ENCODE data around the gene UBTD1.

The UBTD1 gene

GRCh38 chr10:97482381-97482780 lies 16.3 kb upstream of the UBTD1 start:
- TF ChIP-seq, protein P1, sequence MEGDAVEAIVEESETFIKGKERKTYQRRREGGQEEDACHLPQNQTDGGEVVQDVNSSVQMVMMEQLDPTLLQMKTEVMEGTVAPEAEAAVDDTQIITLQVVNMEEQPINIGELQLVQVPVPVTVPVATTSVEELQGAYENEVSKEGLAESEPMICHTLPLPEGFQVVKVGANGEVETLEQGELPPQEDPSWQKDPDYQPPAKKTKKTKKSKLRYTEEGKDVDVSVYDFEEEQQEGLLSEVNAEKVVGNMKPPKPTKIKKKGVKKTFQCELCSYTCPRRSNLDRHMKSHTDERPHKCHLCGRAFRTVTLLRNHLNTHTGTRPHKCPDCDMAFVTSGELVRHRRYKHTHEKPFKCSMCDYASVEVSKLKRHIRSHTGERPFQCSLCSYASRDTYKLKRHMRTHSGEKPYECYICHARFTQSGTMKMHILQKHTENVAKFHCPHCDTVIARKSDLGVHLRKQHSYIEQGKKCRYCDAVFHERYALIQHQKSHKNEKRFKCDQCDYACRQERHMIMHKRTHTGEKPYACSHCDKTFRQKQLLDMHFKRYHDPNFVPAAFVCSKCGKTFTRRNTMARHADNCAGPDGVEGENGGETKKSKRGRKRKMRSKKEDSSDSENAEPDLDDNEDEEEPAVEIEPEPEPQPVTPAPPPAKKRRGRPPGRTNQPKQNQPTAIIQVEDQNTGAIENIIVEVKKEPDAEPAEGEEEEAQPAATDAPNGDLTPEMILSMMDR (conservative IDR thresholded peaks at IDR 0.05; ENCODE audit: low read depth, low read length), result no peak
- no peak overlapping the region for H3K4me3 ChIP-seq (ENCODE audit: low read length)
- no peak for DNase-seq (ENCODE audit: low read depth)

GRCh38 chr10:97483506-97483905 lies 15.2 kb upstream of the UBTD1 start:
- no peak overlapping the region for H3K4me3 ChIP-seq (ENCODE audit: low read length)
- TF ChIP-seq, protein P1 (conservative IDR thresholded peaks at IDR 0.05; ENCODE audit: low read depth, low read length), result no peak
- no peak for DNase-seq (ENCODE audit: low read depth)

DNA sequence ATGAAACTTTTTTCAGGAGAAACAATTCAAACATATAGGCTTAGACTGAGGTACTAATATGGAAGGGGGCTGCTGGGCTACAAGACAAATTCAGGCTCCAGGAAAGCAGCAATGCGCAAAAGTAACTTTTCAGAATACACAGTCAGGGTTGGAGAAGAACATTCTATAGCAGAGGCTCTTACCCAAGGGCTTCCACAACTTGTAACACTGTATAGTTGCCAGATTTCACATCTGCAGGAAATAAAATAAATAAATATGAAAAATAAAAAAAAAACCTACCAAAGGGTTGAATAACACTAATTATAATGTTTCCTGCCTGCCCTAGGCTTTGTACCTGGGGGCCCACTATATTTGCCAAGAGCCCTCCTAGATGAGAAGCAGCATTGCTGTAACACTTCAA lies 14.8 kb upstream of the UBTD1 start:
- no peak overlapping the region for H3K4me3 ChIP-seq (ENCODE audit: low read length)
- no peak for DNase-seq (ENCODE audit: low read depth)
- TF ChIP-seq, protein P1 (conservative IDR thresholded peaks at IDR 0.05; ENCODE audit: low read depth, low read length), result no peak

GRCh38 chr10:97485647-97486281 lies 13.0 kb upstream of the UBTD1 start:
- H3K4me3 ChIP-seq (ENCODE audit: low read length), result no peak overlapping the region
- no peak for DNase-seq (ENCODE audit: low read depth)
- TF ChIP-seq, protein P1 (conservative IDR thresholded peaks at IDR 0.05; ENCODE audit: low read depth, low read length), result no peak

GRCh38 chr10:97490592-97490991 lies 8.1 kb upstream of the UBTD1 start:
- TF ChIP-seq, protein P1 (conservative IDR thresholded peaks at IDR 0.05; ENCODE audit: low read depth, low read length), result no peak
- H3K4me3 ChIP-seq (ENCODE audit: low read length), result no peak overlapping the region
- peak; percentile 94 for DNase-seq (ENCODE audit: low read depth)

DNA sequence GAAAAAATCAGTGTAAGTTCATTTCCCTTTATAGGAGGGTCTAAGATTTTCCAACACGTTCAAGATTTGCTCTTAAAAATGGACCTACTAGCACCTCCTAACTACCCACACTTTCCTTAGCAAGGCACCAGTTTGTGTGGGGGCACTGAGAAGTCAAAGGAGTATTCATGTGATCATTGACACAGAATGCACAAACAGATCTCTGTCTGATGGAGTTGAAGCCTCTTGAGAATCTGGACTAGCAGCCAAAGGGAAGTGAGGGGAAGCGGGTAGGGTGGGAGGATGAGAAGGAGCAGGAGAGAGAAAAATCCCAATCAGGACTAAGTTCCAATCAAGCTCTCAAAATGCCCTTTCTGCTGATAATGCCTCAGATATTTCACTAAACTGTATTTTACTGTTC lies 4.6 kb upstream of the UBTD1 start:
- no peak for DNase-seq (ENCODE audit: low read depth)
- TF ChIP-seq, protein P1 (conservative IDR thresholded peaks at IDR 0.05; ENCODE audit: low read depth, low read length), result no peak
- H3K4me3 ChIP-seq (ENCODE audit: low read length), result no peak overlapping the region

GRCh38 chr10:97494863-97495506 lies 3.7 kb upstream of the UBTD1 start:
- TF ChIP-seq, protein P1 (conservative IDR thresholded peaks at IDR 0.05; ENCODE audit: low read depth, low read length), result no peak
- H3K4me3 ChIP-seq (ENCODE audit: low read length), result peak overlapping the region; percentile 16
- DNase-seq (ENCODE audit: low read depth), result peak; percentile 77

Data from retinal pigment epithelial cell (primary cell).